RPMI8226 (cell line): ENCODE measurements around the gene IL20.

Experiments
- DNase-seq: peaks from one replicate; pipeline ENCODE4 v3.0.0-alpha.2; 2015

The IL20 gene

DNA sequence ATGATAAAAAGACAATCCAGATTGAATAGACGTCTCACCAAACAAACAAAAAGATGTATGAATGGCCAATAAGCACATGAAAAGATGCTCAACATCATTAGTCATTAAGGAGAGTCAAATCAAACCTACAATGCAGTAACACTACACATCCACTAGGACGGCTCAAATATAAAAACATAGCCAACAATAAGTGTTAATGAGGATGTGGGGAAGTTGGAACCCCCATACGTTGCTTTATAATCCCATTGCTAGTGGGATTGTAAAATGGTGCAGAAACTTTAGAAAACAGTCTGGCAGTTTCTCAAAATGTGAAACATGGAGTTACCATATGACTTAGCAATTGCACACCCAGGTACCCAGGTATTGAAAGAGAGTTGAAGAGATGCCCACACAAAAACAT lies 17.1 kb downstream of the IL20 start:
- DNase-seq = no peak

DNA sequence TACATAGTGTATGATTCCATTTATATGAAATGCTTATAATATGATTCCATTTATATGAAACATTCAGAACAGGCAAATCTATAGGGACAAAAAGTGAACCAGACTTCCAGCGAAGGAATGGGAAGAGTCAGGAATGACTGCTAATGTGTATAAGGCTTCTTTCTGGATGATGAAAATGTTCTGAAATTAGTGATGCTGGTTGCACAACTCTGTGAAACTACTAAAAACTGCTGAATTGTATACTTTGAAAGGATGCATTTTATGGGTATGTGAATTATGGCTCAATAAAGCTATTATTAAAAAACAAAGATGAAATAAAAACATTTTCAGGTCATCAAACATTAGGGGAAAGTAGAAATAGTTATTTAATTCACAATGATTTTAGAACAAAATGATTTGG lies 17.7 kb downstream of the IL20 start:
- no peak for DNase-seq

GRCh38 chr1:206883876-206884275 lies 18.5 kb downstream of the IL20 start:
- DNase-seq = no peak

DNA sequence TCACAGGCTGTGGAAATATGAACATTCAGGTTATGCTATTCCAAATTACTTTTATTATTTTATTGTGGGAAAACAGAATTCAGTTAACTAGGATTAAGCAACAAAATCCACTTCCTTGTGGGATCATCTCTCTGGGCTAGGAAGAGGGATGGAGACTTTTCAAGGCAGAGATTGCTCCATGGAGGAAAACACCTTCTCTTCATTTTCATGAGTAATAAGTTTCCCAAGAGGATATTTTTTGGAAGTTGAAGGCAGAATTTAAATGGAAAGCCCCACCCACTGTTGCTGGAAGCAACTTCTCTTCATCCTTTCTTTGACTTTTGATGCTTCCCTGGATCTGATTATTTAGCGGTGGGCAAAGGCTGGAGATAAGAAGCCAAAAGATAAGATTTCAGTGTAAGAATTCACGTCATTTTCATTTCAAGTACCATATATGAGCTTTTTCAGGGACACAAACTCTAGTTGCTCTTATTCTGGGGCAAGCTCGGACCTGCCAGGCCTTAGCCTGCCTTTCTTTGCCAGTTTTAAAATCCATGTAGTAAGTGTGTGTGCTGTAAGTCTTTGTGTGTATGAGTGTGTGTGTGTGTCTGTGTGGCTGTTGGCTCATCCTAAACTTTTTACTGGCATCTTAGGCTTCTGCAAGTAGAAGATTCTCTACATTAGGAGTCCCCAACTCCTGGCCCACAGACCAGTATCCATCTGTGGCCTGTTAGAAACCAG lies 20.1 kb downstream of the IL20 start:
- no peak for DNase-seq

DNA sequence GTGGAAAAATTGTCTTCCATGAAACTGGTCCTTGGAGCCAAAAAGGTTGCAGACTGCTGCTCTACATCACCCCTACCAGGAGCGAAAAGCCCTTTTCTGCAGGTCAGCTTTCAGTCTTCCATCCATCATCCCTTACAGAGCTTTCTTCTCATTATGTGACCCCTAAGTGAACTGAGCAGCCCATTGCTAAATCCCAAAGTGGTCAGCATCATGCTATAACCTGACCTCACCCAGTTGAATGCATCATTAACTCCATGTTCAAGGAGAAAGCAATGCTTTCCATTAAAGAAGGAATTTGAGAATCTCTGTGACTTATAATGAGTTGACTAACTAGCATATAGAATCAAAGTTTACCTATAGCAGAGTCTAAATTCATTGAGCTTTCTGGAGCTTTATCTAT lies 21.4 kb downstream of the IL20 start:
- DNase-seq = no peak

GRCh38 chr1:206887701-206888100 lies 22.3 kb downstream of the IL20 start:
- DNase-seq = no peak

- DNase-seq = no peak
Measured at GRCh38 chr1:206890125-206891060, 25.0 kb downstream of the IL20 start.

DNA sequence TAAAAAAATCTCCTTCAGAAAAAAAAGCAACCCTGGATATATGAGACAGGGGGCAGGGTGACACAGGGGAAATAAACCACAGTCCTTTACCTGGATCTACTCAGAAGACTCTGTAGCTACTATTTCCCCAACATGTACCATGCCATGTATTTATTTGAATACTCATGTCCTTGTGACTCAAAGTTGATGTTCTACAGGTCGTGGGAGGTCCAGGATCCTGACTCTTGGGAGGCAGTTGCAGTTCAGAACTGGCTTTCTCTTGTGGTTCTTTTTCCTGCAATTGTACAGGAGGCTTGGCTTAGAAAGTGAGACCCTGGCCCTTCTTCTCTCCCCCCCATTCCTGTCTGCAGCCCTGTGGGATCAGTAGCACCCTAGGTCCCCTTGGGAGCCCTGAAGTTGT lies 26.0 kb downstream of the IL20 start:
- DNase-seq = no peak

DNA sequence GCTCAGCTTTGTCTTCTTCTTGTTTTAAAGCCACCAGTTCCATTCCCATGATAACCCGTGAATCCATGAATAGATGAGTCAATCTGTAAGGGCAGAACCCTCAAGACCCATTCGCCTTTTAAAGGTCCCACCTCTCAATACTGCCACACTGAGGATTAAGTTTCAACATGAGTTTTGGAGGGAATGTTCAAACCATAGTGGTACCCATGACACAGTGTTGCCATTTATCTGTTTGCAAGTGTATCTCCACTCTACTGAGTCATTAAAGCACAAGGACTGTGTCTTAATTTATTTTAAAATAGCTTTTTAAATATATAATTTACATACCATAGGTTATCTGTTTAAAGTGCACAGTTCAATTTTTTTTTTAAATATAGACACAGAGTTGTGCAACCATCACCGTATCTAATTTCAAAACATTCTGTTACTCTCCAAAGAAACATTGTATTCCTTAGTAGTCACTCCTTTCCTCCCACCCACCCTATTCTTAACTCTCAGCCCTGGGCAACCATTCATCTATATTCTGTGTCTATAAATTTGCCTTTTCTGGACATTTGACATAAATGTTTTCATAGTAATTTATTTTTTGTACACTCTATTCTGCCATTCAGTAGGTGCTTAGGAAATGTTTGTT lies 27.0 kb downstream of the IL20 start:
- no peak for DNase-seq

- no peak for DNase-seq
Measured at GRCh38 chr1:206893380-206893779, 28.0 kb downstream of the IL20 start.

DNA sequence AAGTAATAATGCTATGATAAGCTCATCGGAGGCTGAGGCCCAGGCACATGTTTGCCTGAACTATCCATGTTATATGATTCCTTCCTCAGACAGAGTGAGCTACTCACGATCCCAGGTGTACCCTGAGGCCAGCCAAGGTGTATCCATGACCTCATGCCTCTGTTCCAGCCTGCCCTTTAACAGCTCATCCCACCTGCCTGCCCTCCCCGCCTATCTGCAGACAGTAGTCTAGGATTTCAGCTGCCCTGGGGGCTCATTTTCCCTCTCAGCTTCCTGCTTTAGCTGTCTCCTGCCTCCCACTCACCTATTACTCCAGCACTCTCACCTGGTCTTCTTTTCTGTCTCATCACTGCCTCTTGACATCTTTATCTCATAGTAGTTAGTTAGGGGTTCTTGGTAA lies 29.9 kb downstream of the IL20 start:
- DNase-seq = no peak

DNA sequence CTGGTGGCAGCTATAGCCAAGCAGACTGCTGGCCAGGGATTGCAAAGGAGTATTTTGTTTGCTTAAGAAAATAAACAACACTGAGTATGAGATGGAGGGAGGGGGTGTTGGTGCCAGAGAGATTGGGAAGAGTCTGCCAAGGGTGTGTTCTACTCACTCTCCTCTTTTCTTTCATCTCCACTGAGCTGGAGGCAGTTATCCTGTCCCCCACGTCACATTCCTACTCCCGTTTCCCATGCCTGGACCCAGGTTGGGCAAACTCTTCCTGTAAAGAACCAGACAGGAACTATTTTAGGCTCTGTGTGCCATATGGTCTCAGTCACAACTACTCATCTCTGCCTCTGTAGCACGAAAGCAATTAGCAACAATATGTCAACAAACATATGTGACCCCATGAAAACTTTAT lies 30.4 kb downstream of the IL20 start:
- no peak for DNase-seq

GRCh38 chr1:206896261-206896660 lies 30.8 kb downstream of the IL20 start:
- DNase-seq = no peak

DNA sequence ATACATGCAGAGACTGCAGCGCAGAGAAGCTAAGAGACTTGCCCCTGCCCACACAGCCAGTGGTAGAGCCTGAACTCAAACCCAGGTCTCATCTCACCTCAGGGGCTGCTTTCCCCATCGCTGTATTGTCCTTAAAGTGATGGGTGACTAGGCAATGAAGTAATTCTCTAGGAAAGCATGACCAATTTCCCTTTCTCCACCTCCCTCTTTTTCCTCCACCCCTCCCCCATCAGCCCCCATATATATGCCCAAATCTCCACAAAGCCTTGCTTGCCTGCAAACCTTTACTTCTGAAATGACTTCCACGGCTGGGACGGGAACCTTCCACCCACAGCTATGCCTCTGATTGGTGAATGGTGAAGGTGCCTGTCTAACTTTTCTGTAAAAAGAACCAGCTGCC lies 31.8 kb downstream of the IL20 start, which contains the start of gene IL24:
IL24 (plus strand) TSS at position 269 of the 400 bp plus-strand sequence. CDS start 390 bp downstream, outside the sequence.
- DNase-seq = no peak

DNA sequence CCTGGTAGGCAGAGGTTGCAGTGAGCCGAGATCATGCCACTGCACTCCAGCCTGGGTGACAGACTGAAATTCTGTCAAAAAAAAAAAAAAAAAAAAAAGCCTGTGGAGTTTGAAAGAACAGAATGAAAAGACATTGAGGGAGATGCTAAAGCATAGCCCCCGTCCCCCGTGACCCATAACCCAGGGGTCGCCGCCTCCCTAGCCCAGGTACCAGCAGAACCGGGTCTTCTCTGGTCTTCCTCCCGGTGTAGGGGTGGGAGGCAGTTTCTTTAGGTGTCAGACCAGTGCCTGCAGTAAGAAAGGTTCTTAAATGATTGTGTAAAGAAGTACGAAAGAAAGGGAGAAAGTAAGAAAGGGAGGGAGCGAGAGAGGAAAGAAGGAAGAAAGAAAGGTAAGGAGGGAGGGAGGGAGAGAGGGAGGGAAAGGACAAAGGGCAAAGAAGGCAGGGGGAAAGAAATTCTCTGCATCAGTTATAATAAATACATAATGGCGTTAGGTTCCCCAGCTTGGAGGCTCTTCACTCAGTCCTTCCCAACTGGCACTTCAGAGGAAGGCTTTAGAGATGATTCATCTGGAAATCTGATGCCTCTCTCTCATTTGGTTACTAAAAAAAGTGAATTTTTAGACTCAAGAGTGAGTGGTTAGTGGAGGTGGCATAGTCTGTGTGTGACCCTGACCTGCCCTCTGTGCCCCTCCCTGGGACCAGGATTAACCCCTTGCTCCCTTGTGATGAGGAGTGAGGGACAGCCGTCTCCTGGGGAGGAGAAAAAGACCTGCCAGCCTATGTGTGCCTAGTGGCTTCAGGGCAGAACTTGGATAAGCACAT lies 32.9 kb downstream of the IL20 start:
- DNase-seq = no peak

DNA sequence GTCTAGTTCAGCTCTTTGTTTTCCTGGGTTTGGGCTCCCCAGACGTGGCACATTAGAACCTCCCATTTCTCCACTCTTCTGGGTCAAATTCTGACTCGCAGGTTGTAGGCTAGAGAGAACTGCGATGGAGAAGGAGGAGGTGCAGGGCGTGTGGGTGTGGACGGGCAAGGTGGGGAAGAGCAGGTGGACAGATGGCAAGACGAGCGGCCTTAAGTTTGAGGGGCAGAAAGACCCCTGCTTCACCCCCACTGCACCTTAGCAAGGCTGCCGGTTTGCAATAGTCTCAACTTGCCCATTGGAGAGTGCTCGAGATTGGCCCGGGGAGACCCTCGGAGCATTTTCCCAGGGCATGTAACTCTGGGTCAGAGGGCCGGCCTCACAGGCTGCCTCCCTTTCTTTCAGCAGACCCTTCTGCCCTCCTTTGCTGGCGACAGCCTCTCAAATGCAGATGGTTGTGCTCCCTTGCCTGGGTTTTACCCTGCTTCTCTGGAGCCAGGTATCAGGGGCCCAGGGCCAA lies 33.5 kb downstream of the IL20 start:
- no peak for DNase-seq

- DNase-seq = no peak
Measured at GRCh38 chr1:206899717-206900116, 34.3 kb downstream of the IL20 start.

GRCh38 chr1:206900149-206900548 lies 34.7 kb downstream of the IL20 start:
- no peak for DNase-seq

DNA sequence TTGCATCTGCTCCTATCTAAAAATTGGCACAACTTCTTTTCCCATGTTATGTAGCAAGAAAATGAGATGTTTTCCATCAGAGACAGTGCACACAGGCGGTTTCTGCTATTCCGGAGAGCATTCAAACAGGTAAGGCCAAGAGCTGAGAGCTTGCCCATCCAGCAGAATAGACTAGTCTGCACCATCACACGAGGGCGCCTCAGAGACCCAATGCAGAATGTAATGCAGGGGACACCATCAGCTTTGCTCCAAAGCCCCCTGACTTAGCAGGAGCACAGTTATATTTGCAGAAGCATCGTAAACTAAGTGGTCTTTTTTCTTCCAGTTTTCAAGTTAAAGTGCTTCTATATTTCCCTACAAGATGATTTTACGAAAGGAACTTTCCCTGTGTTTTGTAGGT lies 36.5 kb downstream of the IL20 start:
- no peak for DNase-seq

GRCh38 chr1:206902702-206903101 lies 37.3 kb downstream of the IL20 start:
- DNase-seq = no peak

DNA sequence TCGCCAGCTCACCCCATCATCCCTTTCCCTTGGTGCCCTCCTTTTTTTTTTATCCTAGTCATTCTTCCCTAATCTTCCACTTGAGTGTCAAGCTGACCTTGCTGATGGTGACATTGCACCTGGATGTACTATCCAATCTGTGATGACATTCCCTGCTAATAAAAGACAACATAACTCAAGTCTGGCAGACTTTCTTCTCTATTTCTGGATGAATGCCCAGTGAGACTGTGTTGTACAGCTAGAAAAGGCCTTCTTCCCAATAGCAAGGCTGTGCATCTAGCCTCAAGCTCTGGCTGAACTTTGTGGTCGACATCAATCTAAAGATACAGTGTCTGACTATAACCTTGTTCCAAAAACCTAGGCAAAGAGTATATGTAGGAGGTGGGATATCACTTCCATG lies 38.3 kb downstream of the IL20 start:
- DNase-seq = no peak

- DNase-seq = no peak
Measured at GRCh38 chr1:206904423-206905142, 39.2 kb downstream of the IL20 start.
